K562 (cell line): ENCODE measurements around the gene FAM107B. TPM values are rescaled to one million over a fixed set of nuclear protein-coding genes. Genes with fewer than 3 reads are reported as not detected.

Experiments used
- ATAC-seq: fragments of 200-7000 bp; cut with Tn5 transposase; 3 replicates; pipeline ENCODE4 v1.9.1; 2020; ENCODE audit warnings: moderate library complexity
- BruUV-seq: library from RNA; stranded (reverse); fragments of 400-500 nt; replicated peaks from 2 replicates; lab custom pipeline; 2021; lab: Mats Ljungman, UMichigan
- CTCF ChIA-PET: fragments of 300-600 bp; formaldehyde crosslinking; extraction: SDS; loops from one replicate; lab custom pipeline; 2021; ENCODE audit warnings: low intra/inter-chr PET ratio; lab: Yijun Ruan, JAX
- POLR2A ChIA-PET: fragments of 300-600, 350-650 bp; sonication (Branson Sonifier 250); formaldehyde crosslinking; extraction: SDS; loops from one replicate; lab custom pipeline; 2021; ENCODE audit warnings: antibody characterized with exemption, inconsistent platforms; lab: Yijun Ruan, JAX
- DNase-seq, 4 experiments: peaks; one replicate each; pipeline versions ENCODE4 v3.0.0 to v3.0.0-alpha.2; 2011 to 2018; ENCODE audit warnings: low spot score in 3 of 4, mixed read lengths in 3 of 4; ENCODE audit errors: extremely low read depth in 1 of 4
- FAIRE-seq: peaks from 2 replicates; lab custom pipeline; 2011; peaks lifted over from hg19 to GRCh38; lab: Jason Lieb, UNC
- H2AFZ ChIP-seq: 2 replicates; pipeline ENCODE4 v1.6.0; 2011; ENCODE audit warnings: low read depth, low read length, control low read depth, inconsistent platforms
- H3K27ac ChIP-seq: fragments of 200-600 bp; 3 replicates; pipeline ENCODE4 v1.8.0; 2011; ENCODE audit warnings: low read depth, mild to moderate bottlenecking, control low read depth, inconsistent platforms, low read length, moderate library complexity, mixed read lengths; ENCODE audit errors: extremely low read depth
- H3K27me3 ChIP-seq, 2 experiments: fragments of 300-600 bp in 1 of 2; 2 replicates in 1 of 2; 3 replicates in 1 of 2; pipeline versions ENCODE4 v1.6.0 to v1.8.0; 2011; ENCODE audit warnings: inconsistent platforms in 2 of 2, low read length in 2 of 2, mild to moderate bottlenecking in 1 of 2, mixed read lengths in 1 of 2, moderate library complexity in 1 of 2; ENCODE audit not compliant: control insufficient read depth in 2 of 2, insufficient read depth in 2 of 2
- H3K36me3 ChIP-seq: fragments of 300-600 bp; 3 replicates; pipeline ENCODE4 v1.8.0; 2011; ENCODE audit warnings: mild to moderate bottlenecking, low read length, inconsistent platforms; ENCODE audit not compliant: control insufficient read depth, insufficient read depth
- H3K4me1 ChIP-seq, 2 experiments: fragments of 200-600 bp in 1 of 2; replicated peaks in 1 of 2; 2 replicates in 1 of 2; 3 replicates in 1 of 2; pipeline versions ENCODE4 v1.5.1 to v1.8.0; 2011; ENCODE audit warnings: inconsistent platforms in 2 of 2, low read length in 2 of 2, mild to moderate bottlenecking in 1 of 2, mixed read lengths in 1 of 2, moderate library complexity in 1 of 2; ENCODE audit not compliant: control insufficient read depth in 2 of 2, insufficient read depth in 2 of 2
- H3K4me2 ChIP-seq: 2 replicates; pipeline ENCODE4 v1.6.1; 2011; ENCODE audit warnings: low read length, control low read depth, inconsistent platforms, mixed read lengths; ENCODE audit not compliant: insufficient read depth
- H3K4me3 ChIP-seq: fragments of 200-600 bp; sonication (generic), shearing (Covaris generic); 2 replicates; pipeline ENCODE4 v1.5.1; 2016; ENCODE audit warnings: control low read depth, inconsistent platforms
- H3K79me2 ChIP-seq: fragments of 200-600 bp; 3 replicates; pipeline ENCODE4 v1.8.0; 2011; ENCODE audit warnings: low read length, inconsistent platforms; ENCODE audit not compliant: control insufficient read depth, insufficient read depth
- H3K9ac ChIP-seq, 2 experiments: 2 replicates each; pipeline versions ENCODE4 v1.6.0 to v1.6.1; 2011; ENCODE audit warnings: low read depth in 2 of 2, low read length in 2 of 2, control low read depth in 1 of 2, inconsistent platforms in 1 of 2, mild to moderate bottlenecking in 1 of 2, mixed read lengths in 1 of 2; ENCODE audit not compliant: insufficient read depth in 1 of 2
- H3K9me1 ChIP-seq: one replicate; pipeline ENCODE4 v1.6.0; 2011; ENCODE audit warnings: inconsistent platforms, mild to moderate bottlenecking, low read length, moderate library complexity; ENCODE audit not compliant: control insufficient read depth, insufficient read depth
- H3K9me3 ChIP-seq: replicated peaks from 2 replicates; pipeline ENCODE4 v1.5.1; 2011; ENCODE audit warnings: low read depth, low read length, inconsistent platforms; ENCODE audit not compliant: control insufficient read depth, insufficient read depth
- H4K20me1 ChIP-seq: replicated peaks from 2 replicates; pipeline ENCODE4 v1.6.1; 2011; ENCODE audit warnings: low read length, inconsistent platforms, mixed read lengths; ENCODE audit not compliant: control insufficient read depth, insufficient read depth
- CCAR2 ChIP-seq: fragments of 200-400 bp; formaldehyde crosslinking; IDR thresholded peaks from 2 replicates; pipeline ENCODE4 v1.6.1; 2017; ENCODE audit warnings: mild to moderate bottlenecking, low read depth, low read length
- CHD2 ChIP-seq: IDR thresholded peaks from 2 replicates; pipeline ENCODE4 v1.6.1; 2011; ENCODE audit warnings: low read depth, low read length
- CREB1 ChIP-seq, 2 experiments: sonication (generic) in 1 of 2; formaldehyde crosslinking in 1 of 2; IDR thresholded peaks; 2 replicates each; pipeline versions ENCODE4 v1.6.1 to v1.8.0; 2012 to 2022; ENCODE audit warnings: inconsistent platforms in 1 of 2, mild to moderate bottlenecking in 1 of 2, missing genetic modification reagents in 1 of 2, moderate library complexity in 1 of 2
- ESRRB ChIP-seq: fragments of 250-450 bp; sonication (Bioruptor Pico); IDR thresholded peaks from 2 replicates; pipeline ENCODE4 v1.5.0; 2020; ENCODE audit warnings: mild to moderate bottlenecking, moderate library complexity, borderline replicate concordance
- ILK ChIP-seq: fragments of 450-650 bp; IDR thresholded peaks from 2 replicates; pipeline ENCODE4 v1.6.1; 2016; ENCODE audit warnings: missing genetic modification characterization, low read depth, mild to moderate bottlenecking, missing compliant biosample characterization, moderate library complexity, borderline replicate concordance
- KAT8 ChIP-seq: fragments of 450-650 bp; IDR thresholded peaks from 2 replicates; pipeline ENCODE4 v1.6.1; 2016; ENCODE audit warnings: low read depth, mild to moderate bottlenecking
- OTX1 ChIP-seq: fragments of 450-650 bp; formaldehyde crosslinking; IDR thresholded peaks from 2 replicates; pipeline ENCODE4 v1.4.0; 2022; ENCODE audit warnings: mild to moderate bottlenecking
- RNF2 ChIP-seq: sonication (generic); IDR thresholded peaks from 2 replicates; pipeline ENCODE4 v1.6.1; 2016
- SFPQ ChIP-seq: fragments of 200-400 bp; formaldehyde crosslinking; IDR thresholded peaks from 2 replicates; pipeline ENCODE4 v1.6.1; 2017; ENCODE audit warnings: mild to moderate bottlenecking, low read depth, low read length, moderate library complexity
- SMARCA5 ChIP-seq: fragments of 450-650 bp; IDR thresholded peaks from 2 replicates; pipeline ENCODE4 v1.6.1; 2016
- ZNF124 ChIP-seq: sonication (generic); formaldehyde crosslinking; IDR thresholded peaks from 2 replicates; pipeline ENCODE4 v1.8.1; 2022; ENCODE audit warnings: missing genetic modification reagents
- ZNF175 ChIP-seq: fragments of 200-800 bp; sonication (Bioruptor generic); IDR thresholded peaks from 2 replicates; pipeline ENCODE4 v1.6.1; 2016; ENCODE audit warnings: low read depth, mild to moderate bottlenecking, missing genetic modification characterization, missing compliant biosample characterization
- ZNF184 ChIP-seq: sonication (generic); formaldehyde crosslinking; IDR thresholded peaks from 2 replicates; pipeline ENCODE4 v1.5.0; 2020; ENCODE audit warnings: missing genetic modification reagents
- ZNF511 ChIP-seq: sonication (generic); formaldehyde crosslinking; IDR thresholded peaks from 2 replicates; pipeline ENCODE4 v1.8.0; 2022; ENCODE audit warnings: mild to moderate bottlenecking, missing genetic modification reagents
- WGBS: fragments of 100-300 bp; shearing (Covaris generic); methylation state at CpG from one replicate; pipeline ENCODE4 v1.1.6; 2016; ENCODE audit warnings: low coverage, mixed read lengths; ENCODE audit not compliant: insufficient coverage; ENCODE audit errors: missing lambda C conversion rate; 5-methylcytosine and 5-hydroxymethylcytosine counted together
- in situ Hi-C: fragments of 300-500 bp; cut with MboI; formaldehyde crosslinking; loops from 4 replicates; pipeline ENCODE4 v1.15.0; 2018; ENCODE audit warnings: inconsistent platforms, mixed read lengths
- intact Hi-C: fragments of 100-400 bp; cut with micrococcal nuclease; formaldehyde crosslinking; loops from 2 replicates; pipeline ENCODE4 v1.14.2; 2022
- polyA plus RNA-seq, 8 experiments: library from polyadenylated mRNA; depleted of rRNA in 4 of 8; stranded (reverse) in 5 of 8; unstranded in 3 of 8; fragments of >200 nt; fragmentation: Nextera tagmentation in 2 of 8; fragmentation: Illumina TruSeq in 1 of 8; extraction: Ambion mirVana in 2 of 8; extraction: Trizol in 1 of 8; gene quantifications; 2 replicates each; pipeline versions ENCODE4 v1.2.1 to v1.2.3, GENCODE V29; 2011 to 2014; ENCODE audit warnings: inconsistent platforms in 1 of 8, missing spikeins in 1 of 8
- total RNA-seq, 7 experiments: library from RNA; depleted of rRNA in 6 of 7; stranded (reverse); fragments of >200 nt in 6 of 7; fragmentation: Illumina TruSeq in 2 of 7; extraction: Trizol in 2 of 7; gene quantifications; 2 replicates each; pipeline versions ENCODE4 v1.2.1 to v1.2.3, GENCODE V29; 2011 to 2021; ENCODE audit warnings: low replicate concordance in 1 of 7

FAM107B gene
- total and polyA plus RNA-seq, 9 of the 15 experiments (the other 6 are each of a cell fraction or from before 2014, with no cell fraction given), result 0.40 to 2.8 (median 1.4) TPM

GRCh38 chr10:14572811-14573210 lies 201.9 kb downstream of the FAM107B start:
- no peaks in the 10 kb centered on the region for H3K36me3 ChIP-seq
- in situ Hi-C loops, result no loop called here

More at GRCh38 chr10:14572811-14573210, 201.9 kb downstream of the FAM107B start:
- WGBS, result 6% methylated on average over 3 of the region's 3 CpGs
- Histone ChIP-seq H3K79me2 (no peaks in the 10 kb centered on the region), H3K4me3 (no peak overlapping the region), H4K20me1 (no peaks in the 10 kb centered on the region), H3K4me2 (no peak overlapping the region), H2AFZ (no peak overlapping the region), H3K9me3 (no peaks in the 10 kb centered on the region), H3K9me1 (no peaks in the 10 kb centered on the region), H3K4me1 (no peaks in the 10 kb centered on the region), H3K9ac (no peak overlapping the region), H3K27me3 (peaks cover 4 to 15% of the 10 kb centered on the region in 2 experiments; a peak in 3 of 5 replicates), H3K27ac (no peak overlapping the region)
- TF ChIP-seq CHD2 (no peak), CREB1 (IDR thresholded peaks at IDR 0.05) (no peak), CREB1 (CRISPR knock-in tag; IDR thresholded peaks at IDR 0.05) (no peak), CCAR2 (no peak), ZNF175 (CRISPR knock-in tag) (no peak), SMARCA5 (no peak), ZNF184 (CRISPR knock-in tag) (no peak), RNF2 (no peak), KAT8 (no peak), ESRRB (CRISPR knock-in tag) (no peak), ZNF511 (CRISPR knock-in tag) (no peak), ZNF124 (CRISPR knock-in tag) (no peak), ILK (tag) (no peak), OTX1 (CRISPR knock-in tag) (no peak), SFPQ (no peak)
- ATAC-seq (no peak), DNase-seq (no peak), FAIRE-seq (no peak)
- ChIA-PET CTCF (no interaction called here), POLR2A (interaction anchor here (0.6 kb wide), 1 partner anchor 412 kb away, joined by 4 read pairs; no protein-coding TSS in a partner anchor)
- intact Hi-C loops, result no loop called here
- BruUV-seq, result no TSS peak
